ENCODE data around the gene MPDU1.

MPDU1 gene

DNA sequence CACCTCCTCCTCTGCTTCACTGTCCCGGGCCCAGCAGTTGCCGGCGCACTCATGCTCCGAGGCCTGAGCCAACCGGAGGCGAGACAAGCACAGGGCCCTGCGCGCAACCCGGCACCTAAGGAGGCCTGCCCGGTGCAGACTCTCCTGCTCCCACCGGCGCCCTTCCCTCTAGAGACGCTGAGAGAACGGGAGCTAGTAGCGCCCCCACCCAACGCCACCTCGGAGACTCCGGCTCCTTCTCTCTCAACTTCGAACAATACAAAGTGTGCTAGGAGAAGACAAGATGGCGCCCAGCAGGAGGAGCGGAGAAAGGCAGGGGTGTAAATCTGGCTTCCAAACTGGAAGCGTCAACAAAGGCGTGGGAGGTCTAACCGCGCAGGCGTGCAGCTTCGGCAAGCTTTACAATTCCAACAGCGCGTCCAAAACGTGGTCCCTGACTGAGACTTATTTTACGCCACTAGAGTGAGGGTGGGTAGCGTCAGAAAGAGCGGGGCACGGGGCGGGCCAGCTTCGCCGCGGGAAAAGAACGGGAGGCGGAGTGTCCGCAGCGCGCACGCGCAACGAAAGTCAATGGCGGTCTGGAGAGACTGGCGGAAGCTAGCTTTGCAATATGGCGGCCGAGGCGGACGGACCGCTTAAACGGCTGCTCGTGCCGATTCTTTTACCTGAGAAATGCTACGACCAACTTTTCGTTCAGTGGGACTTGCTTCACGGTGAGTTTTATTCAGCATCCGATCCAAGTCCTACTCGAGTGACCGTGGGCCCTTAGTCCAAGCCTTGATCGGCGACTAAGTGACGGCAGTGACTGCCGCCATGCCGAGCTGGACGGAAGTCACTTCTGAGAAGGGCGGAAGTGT is at the start of gene MPDU1:
TSS of gene MPDU1 (plus strand) at position 600 of the 857 bp plus-strand sequence. CDS start at position 611, 11 bp downstream.
- DNase-seq, result peak; percentile 91

DNA sequence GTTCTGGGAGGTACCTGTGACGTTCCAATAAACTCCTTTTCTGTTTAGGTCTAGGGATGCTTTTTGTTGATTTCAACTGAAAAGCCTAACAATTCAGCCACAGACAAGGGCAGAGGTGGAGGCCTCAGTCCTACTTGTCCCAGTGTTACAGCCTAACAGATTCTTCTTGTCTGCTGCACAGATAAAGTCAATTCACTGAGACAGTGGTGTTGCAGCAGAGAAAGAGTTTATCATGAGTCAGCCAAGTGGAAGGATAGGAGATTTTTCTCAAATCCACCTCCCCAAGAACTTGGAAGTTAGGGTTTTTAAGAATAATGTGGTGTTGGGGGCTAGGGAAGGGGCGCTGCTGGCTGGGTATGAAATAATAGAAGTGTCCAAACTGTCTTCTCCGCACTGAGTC is 45.6 kb upstream of the MPDU1 start:
- DNase-seq, result no peak

GRCh38 chr17:7538891-7539545 is 44.6 kb upstream of the MPDU1 start:
- no peak for DNase-seq

- DNase-seq, result no peak
Observed at GRCh38 chr17:7541074-7541621, 42.5 kb upstream of the MPDU1 start.

DNA sequence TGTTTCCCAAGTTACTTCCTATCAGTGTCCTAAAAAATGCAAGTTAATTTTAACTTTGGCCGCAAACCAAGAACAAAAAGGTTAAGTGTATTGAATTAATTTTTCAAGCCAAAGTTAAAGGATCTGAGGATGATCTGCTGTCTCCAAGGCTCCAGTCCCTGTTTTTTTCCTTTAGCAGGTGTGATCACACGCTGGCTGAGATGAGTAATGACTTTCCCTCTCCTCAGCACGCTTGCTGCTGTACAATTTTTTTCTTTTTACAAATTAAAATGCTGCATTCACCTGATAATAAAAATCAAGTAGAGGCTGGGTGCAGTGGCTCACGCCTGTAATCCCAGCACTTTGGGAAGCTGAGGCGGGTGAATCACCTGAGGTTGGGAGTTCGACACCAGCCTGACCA is 38.7 kb upstream of the MPDU1 start:
- DNase-seq, result no peak

DNA sequence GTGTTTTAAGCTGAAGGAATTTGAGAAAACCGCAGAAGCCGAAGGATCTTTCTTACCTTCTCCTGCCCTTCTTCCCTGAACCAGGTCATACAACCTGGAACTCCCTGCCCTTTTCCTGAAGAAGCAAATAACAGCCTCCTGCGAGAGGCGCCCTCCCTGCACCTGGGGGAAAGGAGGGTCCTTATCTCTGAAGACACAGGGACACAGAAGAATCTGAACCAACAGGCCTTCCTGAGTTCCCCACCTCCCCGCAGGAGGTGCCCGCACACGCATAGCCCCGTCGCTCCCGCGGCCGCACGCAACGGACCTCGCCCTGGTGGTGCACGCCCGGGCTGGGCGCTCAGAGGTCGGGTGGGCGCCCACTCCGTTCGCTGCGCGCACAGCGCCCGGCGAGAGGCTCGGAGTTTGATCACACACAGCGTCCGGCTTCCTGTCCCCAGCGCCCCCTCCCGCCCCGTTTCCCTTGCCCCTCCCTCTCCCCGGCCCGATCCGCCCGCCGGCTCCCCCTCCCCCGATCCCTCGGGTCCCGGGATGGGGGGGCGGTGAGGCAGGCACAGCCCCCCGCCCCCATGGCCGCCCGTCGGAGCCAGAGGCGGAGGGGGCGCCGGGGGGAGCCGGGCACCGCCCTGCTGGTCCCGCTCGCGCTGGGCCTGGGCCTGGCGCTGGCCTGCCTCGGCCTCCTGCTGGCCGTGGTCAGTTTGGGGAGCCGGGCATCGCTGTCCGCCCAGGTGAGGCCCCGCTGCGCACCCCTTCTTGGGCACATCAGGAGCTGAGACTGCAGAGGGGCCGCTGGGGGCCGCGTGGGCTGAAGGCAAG is 34.9 kb upstream of the MPDU1 start, which contains the start of gene TNFSF12:
TSS of gene TNFSF12 (plus strand) at position 474 of the 816 bp plus-strand sequence. CDS start at position 570, 96 bp downstream.
- no peak for DNase-seq

GRCh38 chr17:7549401-7550055 is 34.1 kb upstream of the MPDU1 start:
- DNase-seq, result no peak

DNA sequence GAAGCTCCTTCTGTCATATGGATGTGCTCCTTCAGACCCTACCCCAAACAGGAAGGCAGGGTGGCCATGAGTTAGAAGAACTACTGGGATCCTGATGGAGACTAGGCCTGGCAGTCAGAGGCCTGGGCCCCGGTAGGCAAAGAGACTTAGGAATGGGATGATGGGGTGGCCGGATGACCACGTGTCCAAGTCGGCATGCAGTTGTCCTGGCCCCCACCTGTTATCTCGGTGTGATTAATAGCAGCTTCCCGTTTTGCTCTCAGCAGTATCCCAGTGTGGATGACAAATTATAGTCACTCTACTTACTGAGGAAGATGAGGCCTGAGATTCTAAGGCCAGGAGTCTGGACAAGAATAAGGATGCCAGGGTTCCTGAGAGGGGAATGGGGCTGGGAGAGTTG is 33.3 kb upstream of the MPDU1 start:
- no peak for DNase-seq

DNA sequence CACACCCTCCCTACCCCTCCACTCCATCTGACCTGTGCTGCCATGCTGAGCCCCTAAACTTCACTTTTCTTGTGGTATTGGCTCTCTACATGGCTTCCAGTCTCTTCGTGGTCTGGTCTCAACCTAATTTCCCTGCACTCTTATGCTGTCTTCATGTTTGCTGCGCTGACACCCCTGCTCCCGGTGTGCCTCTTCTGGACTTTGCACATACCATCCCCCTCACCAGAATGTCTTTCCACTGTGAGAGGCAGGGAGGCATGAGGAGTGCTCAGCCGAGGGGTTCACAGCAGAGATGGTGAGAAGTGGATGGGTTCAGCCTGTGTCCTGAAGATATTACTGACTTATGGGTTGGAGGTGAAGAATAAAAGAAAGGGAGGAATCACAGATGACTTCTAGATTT is 32.3 kb upstream of the MPDU1 start:
- no peak for DNase-seq

DNA sequence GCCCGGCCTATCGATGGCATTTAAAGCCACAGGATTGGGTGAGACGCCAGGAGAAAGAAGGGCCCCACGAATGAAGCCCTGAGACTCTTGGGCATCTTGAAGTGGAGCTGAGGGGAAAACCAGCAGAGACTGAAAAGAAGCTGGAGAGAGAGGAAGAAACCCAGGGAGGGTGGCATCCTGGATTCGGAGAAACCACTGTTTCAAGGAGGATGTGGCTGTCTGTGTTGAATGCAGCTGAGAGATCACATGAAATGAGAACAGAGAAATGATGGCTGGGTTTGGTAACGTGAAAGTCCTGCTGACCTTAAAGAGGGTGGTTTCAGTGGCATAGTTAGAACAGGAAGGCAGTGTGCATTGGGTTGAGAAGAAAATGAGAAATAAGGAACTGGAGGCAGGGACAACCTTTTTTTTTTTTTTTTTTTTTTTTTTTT is 31.0 kb upstream of the MPDU1 start:
- DNase-seq, result no peak

GRCh38 chr17:7553356-7553755 is 30.3 kb upstream of the MPDU1 start:
- no peak for DNase-seq

- DNase-seq, result no peak
Observed at GRCh38 chr17:7555320-7555948, 28.2 kb upstream of the MPDU1 start.

DNA sequence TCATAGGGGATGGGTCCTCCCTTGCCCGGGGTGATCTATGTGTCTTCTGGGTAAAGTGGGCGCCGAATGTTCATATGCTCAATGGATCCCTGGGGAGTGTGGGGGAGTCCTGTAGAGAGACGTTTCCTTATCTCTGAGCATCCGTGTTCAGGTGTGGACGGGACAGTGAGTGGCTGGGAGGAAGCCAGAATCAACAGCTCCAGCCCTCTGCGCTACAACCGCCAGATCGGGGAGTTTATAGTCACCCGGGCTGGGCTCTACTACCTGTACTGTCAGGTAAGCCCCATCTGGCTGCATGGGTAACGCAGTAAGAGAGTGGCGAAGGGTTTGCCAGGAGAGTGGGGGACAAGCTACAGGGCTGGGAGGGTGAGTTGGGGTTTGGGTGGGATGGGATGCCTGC is 27.0 kb upstream of the MPDU1 start:
- DNase-seq, result no peak

DNA sequence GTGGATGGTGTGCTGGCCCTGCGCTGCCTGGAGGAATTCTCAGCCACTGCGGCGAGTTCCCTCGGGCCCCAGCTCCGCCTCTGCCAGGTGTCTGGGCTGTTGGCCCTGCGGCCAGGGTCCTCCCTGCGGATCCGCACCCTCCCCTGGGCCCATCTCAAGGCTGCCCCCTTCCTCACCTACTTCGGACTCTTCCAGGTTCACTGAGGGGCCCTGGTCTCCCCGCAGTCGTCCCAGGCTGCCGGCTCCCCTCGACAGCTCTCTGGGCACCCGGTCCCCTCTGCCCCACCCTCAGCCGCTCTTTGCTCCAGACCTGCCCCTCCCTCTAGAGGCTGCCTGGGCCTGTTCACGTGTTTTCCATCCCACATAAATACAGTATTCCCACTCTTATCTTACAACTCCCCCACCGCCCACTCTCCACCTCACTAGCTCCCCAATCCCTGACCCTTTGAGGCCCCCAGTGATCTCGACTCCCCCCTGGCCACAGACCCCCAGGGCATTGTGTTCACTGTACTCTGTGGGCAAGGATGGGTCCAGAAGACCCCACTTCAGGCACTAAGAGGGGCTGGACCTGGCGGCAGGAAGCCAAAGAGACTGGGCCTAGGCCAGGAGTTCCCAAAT is 26.4 kb upstream of the MPDU1 start:
- no peak for DNase-seq

- peak; percentile 31 for DNase-seq
Observed at GRCh38 chr17:7557775-7558543, 25.7 kb upstream of the MPDU1 start.

DNA sequence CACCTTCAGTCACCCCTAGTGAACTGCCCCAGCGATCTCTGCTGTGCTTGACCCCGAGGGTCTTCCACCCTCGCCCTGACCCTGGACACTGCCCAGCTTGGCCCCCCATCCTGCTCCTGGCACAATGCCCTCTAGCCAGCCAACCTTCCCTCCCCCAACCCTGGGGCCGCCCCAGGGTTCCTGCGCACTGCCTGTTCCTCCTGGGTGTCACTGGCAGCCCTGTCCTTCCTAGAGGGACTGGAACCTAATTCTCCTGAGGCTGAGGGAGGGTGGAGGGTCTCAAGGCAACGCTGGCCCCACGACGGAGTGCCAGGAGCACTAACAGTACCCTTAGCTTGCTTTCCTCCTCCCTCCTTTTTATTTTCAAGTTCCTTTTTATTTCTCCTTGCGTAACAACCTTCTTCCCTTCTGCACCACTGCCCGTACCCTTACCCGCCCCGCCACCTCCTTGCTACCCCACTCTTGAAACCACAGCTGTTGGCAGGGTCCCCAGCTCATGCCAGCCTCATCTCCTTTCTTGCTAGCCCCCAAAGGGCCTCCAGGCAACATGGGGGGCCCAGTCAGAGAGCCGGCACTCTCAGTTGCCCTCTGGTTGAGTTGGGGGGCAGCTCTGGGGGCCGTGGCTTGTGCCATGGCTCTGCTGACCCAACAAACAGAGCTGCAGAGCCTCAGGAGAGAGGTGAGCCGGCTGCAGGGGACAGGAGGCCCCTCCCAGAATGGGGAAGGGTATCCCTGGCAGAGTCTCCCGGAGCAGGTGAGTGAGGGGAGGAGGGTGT is 24.9 kb upstream of the MPDU1 start, which contains the start of gene TNFSF13:
TSS of gene TNFSF13 (plus strand) at position 207 of the 776 bp plus-strand sequence. CDS start at position 497, 290 bp downstream.
- no peak for DNase-seq

DNA sequence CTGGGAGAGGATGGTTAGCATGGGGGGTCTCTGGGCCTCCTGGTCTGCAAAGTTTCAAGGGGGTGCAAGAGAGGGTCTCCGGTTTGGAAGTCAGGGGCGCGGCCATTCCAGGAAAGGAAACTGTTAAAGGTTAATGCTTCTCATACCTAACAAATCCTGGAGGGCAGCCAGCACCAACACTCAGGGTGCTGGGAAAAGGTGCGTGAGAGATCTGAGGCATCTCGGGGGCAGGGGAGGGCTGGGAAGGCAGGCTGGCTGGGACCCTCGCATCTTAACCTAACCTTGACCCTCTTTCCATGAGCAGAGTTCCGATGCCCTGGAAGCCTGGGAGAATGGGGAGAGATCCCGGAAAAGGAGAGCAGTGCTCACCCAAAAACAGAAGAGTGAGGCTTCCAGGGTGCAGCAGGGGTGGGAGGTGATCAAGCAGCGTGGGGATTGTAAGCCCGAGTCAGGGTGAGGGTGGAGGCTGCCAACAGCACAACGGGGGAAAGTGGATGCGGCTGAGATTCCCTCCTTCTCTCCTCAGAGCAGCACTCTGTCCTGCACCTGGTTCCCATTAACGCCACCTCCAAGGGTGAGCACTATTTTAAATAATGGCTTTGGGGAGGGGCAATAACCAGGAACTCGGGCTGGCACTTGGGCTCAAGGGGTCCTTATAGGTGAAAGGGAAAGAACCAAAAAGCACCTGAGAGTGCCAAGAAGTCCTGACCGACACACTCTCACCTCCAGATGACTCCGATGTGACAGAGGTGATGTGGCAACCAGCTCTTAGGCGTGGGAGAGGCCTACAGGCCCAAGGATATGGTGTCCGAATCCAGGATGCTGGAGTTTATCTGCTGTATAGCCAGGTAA is 24.1 kb upstream of the MPDU1 start:
- DNase-seq, result no peak

- DNase-seq, result no peak
Observed at GRCh38 chr17:7560172-7561027, 23.3 kb upstream of the MPDU1 start.

Measured in NCI-H2029 treated with DMSO at 0.1 percent for 48 hours (cell line).